Stomach (tissue), 4 donors: Measurements from ENCODE around the gene KIR2DL1.
"Not testable (repeated sequence)": the region's sequence is repeated elsewhere in the genome, so short reads cannot be mapped to it uniquely, and the experiment has no call there.

Source experiments
- EP300 ChIP-seq: sonication (generic); formaldehyde crosslinking; IDR thresholded peaks from one replicate; pipeline ENCODE4 v1.6.1; 2017; ENCODE audit warnings: antibody characterized with exemption
- POLR2A ChIP-seq, 4 donors: fragments of 450-650 bp; IDR thresholded peaks; one replicate each; pipeline ENCODE4 v1.6.1; 2016; ENCODE audit warnings: antibody characterized with exemption in 4 of 4, control low read depth in 2 of 4, mild to moderate bottlenecking in 1 of 4, moderate library complexity in 1 of 4
- POLR2AphosphoS5 ChIP-seq, 3 donors: sonication (generic); formaldehyde crosslinking; IDR thresholded peaks; one replicate each; pipeline ENCODE4 v1.6.1; 2016; ENCODE audit warnings: antibody characterized with exemption in 3 of 3
- TF ChIP-seq, protein P1 (sequence below), 7 experiments: fragments of 450-650 bp in 4 of 7; fragments of 200-600 bp in 3 of 7; sonication (generic) in 3 of 7; IDR thresholded peaks; one replicate each; pipeline ENCODE4 v1.5.1; 2016 to 2019; ENCODE audit warnings: antibody characterized with exemption in 7 of 7, control low read depth in 2 of 7, mild to moderate bottlenecking in 1 of 7

GRCh38 chr19:54832496-54832895, 62.9 kb downstream of the KIR2DL1 start, which contains the start of gene KIR2DS4:
- TF ChIP-seq, protein P1, sequence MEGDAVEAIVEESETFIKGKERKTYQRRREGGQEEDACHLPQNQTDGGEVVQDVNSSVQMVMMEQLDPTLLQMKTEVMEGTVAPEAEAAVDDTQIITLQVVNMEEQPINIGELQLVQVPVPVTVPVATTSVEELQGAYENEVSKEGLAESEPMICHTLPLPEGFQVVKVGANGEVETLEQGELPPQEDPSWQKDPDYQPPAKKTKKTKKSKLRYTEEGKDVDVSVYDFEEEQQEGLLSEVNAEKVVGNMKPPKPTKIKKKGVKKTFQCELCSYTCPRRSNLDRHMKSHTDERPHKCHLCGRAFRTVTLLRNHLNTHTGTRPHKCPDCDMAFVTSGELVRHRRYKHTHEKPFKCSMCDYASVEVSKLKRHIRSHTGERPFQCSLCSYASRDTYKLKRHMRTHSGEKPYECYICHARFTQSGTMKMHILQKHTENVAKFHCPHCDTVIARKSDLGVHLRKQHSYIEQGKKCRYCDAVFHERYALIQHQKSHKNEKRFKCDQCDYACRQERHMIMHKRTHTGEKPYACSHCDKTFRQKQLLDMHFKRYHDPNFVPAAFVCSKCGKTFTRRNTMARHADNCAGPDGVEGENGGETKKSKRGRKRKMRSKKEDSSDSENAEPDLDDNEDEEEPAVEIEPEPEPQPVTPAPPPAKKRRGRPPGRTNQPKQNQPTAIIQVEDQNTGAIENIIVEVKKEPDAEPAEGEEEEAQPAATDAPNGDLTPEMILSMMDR (IDR thresholded peaks at IDR 0.05) = not testable (repeated sequence)
- not testable (repeated sequence) for TF ChIP-seq POLR2AphosphoS5 (IDR thresholded peaks at IDR 0.05); POLR2A (IDR thresholded peaks at IDR 0.05); EP300
